ENCODE measurements around the gene AHDC1.
A peak's percentile ranks its signal among the peaks of the same experiment; 100 is the strongest.
"Not testable (repeated sequence)": the region's sequence is repeated elsewhere in the genome, so short reads cannot be mapped to it uniquely, and the experiment has no call there.

The AHDC1 gene, protein sequence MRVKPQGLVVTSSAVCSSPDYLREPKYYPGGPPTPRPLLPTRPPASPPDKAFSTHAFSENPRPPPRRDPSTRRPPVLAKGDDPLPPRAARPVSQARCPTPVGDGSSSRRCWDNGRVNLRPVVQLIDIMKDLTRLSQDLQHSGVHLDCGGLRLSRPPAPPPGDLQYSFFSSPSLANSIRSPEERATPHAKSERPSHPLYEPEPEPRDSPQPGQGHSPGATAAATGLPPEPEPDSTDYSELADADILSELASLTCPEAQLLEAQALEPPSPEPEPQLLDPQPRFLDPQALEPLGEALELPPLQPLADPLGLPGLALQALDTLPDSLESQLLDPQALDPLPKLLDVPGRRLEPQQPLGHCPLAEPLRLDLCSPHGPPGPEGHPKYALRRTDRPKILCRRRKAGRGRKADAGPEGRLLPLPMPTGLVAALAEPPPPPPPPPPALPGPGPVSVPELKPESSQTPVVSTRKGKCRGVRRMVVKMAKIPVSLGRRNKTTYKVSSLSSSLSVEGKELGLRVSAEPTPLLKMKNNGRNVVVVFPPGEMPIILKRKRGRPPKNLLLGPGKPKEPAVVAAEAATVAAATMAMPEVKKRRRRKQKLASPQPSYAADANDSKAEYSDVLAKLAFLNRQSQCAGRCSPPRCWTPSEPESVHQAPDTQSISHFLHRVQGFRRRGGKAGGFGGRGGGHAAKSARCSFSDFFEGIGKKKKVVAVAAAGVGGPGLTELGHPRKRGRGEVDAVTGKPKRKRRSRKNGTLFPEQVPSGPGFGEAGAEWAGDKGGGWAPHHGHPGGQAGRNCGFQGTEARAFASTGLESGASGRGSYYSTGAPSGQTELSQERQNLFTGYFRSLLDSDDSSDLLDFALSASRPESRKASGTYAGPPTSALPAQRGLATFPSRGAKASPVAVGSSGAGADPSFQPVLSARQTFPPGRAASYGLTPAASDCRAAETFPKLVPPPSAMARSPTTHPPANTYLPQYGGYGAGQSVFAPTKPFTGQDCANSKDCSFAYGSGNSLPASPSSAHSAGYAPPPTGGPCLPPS (N-terminal part only)

DNA sequence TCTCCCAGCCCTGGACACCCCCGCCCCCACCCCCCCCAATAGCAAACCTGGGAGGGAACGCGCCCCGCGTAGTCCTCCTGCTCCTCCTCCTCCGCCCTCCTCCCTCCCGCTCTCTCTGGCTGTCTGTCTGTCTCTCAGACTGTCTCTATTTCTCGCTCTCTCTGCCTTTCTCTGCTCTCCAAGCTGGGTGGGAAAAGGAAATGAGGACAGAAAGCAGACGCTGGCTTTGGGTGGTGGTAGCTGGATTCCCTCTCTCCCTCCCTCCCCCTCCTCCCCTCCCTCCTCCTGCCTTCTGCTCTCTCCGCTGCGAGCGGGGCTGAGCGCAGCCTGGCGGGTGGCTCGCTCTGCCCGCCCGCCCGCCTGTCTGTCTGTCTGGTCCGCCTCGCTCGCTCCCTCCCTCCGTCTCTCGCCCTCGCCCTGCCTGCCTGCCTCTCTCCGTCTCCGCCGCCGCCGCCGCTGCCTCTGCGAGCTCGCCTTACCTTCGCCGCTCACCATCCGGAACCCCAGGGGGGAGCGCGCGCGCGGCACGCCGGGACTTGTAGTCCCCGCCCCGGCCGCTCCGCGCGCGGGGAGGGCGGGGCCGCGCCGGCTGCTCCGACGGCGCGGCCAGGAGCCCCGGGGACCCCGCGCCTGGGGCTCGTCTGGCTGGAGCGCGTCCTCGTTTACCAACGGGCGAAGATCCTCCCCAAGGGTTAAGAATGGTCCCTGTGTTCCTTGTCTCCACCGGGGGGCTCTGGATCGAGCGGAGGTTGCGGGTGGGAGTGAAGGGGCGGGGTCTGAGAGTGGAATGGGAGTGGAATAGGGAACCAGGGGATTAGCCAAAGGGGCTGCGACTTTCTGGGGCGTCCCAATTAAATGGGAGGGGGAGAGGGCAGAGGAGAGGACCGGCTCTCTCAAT lies at the start of gene AHDC1:
AHDC1 (minus strand) TSS at position 464 of the 898 bp plus-strand sequence. CDS start 52,029 bp downstream, outside the sequence.
- peak; percentile 94 for DNase-seq (ENCODE audit: low spot score)

DNA sequence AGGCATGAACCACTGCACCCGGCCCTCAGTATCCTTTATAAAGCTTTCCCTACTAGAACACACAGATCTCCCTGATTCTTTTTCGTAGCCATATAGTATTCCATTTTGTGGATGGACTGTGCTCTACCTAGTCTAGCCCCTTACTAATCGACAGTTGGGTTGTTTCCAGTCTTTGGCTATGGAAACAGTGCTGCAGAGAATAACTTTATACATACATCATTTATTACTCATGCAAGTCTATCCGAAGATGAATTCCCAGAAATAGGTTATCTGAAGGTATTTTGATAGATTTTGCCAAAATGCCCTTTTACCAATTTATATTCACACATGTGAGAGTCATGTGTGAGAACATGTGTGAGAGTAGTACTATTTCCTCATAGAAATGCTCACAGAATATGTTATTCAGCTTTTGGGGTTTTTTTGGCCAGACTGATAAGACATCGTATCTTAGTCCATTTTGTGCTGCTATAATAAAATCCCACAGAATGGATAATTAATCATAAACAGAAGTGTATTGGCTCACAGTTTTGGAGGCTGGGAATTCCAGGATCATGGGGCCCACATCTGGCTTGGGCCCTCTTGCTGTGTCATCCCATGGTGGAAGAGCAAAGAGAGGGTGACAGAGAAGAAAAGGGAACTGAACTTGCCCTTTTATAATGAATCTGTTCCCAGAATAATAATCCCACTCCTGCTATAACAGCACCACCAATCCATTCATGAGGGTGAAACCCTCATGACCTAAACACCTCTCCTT lies 48.3 kb upstream of the AHDC1 start:
- no peak for DNase-seq (ENCODE audit: low spot score)

DNA sequence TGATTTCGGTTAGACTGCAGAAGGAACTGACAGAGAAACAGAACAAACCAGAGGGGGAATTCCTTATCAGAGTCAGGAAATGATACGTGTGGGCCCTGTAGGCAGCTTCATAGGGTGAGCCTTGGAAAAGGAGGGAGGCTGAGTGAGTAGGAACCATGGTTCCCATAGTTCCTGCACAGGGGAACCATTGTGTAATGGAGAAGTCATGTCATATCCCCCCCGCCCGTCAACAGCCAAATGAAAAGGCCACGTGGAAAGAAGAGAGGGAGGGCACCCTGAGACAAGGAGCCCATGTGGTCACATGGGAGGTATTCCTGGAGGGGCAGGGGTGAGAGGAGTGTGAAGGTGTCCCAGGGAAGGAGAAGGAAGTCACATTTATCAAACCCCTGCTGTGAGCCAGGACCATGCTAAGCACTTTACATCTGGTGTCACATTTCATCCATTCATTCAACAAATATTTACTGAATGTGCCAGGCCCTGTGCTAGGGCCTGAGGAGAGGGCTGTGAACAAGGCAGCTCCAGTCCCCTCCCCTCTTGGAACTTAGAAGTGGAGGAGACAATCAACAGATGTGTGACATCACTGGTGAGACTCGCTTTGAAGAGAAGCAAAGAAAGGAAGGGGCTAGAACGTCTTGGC lies 46.7 kb upstream of the AHDC1 start:
- DNase-seq (ENCODE audit: low spot score), result no peak

DNA sequence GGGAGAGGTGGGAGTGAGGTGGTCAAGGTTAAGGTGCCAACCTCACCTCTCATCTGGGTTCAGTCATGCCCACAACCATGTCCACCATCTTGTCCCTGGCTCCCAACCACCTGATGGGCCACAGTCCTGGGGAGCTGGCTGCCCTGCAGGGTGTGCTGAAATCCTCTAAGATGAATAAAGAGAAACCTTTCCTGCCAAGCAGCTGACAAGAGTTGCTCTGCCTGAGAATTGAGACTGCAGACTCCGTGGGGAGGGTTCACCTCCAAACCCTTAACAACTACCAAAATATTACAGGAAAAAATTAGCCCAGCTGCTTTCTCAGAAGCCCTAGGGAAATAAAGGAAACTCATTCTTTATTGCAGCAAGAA lies 46.2 kb upstream of the AHDC1 start:
- DNase-seq (ENCODE audit: low spot score), result no peak

DNA sequence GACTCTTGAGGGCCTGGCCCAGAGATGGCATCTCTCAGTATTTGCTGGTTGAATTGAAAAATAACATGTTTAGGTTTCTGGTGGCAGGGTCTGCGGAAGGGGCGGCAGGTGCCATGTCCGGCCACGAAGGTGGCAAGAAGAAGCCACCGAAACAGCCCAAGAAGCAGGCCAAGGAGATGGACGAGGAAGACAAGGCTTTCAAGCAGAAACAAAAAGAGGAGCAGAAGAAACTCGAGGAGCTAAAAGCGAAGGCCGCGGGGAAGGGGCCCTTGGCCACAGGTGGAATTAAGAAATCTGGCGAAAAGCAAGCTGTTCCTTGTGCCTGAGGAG lies 45.3 kb upstream of the AHDC1 start:
- no peak for DNase-seq (ENCODE audit: low spot score)

DNA sequence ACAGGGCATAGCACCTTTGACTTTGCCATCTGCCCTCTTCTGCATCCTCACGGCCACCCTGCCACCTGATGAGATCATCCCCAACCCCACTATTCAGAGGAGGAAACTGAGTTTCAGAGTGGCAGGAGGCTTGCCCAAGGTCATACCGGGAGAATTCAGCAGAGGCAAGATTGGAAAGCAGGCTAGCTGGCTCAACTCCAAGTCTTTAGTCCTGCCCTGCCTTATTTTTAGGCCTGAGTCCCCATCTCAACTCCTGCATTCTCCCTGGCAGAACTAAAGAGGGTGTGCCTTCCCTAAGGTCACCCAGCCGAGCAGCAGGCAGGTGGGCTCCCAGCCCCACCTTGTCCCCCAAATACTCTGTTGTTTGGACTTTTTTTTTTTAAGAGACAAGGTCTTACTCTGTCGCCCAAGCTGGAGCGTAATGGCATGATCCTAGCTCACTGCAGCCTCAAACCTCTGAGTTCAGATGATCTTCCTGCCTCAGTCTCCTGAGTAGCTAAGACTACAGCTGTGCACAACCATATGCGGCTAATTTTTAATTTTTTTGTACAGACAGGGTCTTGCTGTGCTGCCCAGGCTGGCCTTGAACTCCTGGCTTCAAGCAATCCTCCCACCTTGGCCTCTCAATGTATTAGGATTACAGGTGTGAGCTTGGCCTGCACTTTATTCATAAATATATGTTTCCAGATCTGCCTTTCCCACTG lies 44.8 kb upstream of the AHDC1 start:
- no peak for DNase-seq (ENCODE audit: low spot score)

DNA sequence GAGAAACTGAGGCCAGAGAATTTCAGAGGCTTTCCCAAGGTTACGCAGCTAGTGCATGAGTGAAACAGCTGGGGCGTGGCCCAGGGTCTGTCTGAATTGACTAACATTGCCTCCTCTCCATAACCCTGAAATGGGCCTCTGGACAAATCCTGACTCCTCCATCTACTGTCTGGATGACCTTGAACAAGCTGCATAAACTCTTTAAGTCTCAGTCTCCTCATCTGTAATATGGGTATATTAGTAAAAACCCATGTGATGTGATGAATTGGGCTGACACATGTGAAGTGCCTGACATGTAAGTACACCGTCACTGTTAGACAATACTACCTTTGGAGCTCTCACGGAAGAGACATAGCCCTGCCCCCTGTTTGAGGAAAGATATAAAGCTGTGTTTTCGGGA lies 43.4 kb upstream of the AHDC1 start:
- DNase-seq (ENCODE audit: low spot score), result no peak

DNA sequence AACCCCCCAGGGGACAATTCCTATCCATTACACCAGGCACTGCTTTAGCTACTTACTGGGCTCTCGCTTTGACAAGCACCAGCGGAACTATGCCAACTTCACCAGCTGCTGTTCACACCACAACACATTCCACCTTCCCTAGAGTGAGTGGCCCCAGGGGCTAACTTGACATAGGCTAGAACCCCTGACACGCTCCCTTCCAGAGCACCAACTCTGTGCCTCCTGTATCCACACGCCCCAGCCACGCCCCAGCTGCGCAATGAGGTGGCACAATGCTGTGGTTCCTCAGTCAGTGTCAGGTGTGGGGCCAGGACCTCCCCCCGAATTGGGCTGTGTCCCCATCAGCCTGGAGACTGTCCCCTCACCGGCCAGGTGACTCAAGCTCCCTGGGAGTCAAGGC lies 42.7 kb upstream of the AHDC1 start:
- no peak for DNase-seq (ENCODE audit: low spot score)

DNA sequence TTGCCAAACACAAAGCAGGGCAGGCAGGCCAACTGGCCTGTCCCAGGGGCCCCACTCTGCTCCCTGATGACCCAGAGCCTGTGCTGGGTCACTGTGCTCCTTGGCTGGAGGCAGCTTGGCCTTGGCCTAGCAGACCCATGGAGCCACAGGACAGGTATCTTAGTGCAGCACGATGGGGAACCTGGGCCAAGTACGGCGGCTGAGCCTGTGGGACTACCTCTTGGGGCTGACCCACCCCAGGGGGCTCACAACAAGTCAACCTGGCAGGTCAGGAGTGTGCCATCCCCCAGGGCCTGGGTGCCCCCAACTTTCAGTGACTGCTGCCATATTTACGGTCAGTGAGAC lies 41.1 kb upstream of the AHDC1 start:
- DNase-seq (ENCODE audit: low spot score), result no peak

DNA sequence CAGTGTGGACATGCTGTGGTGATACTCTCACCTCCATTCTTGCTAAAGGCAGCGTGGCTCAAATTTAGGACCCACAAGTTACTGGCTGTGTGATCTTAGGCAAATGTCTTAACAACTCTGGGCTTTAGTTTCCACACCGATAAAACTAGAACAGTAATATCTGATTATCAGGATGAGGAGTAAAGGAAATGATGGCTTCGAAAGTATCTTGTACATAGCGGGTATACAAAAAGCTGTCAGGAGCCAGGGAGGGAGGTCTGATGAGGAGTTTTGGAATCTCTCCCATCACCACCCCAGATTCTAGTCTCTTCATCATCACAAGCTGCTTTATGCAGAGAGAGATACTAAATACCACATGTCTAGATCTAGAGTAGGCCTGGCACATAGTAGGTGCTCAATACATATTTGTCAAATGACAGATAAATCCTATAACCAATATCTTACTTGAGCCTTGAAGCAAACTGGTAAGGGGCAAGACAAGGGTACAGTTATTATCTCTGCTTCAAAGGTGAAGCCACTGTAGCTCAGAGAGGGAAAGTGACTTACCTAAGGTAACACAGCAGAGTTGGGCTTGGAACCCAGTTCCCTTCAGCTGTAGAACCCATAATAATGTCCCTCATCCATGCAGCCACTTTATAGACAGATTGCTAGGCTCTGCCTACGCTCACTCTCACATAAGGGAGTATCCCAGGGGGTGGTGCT lies 40.6 kb upstream of the AHDC1 start:
- DNase-seq (ENCODE audit: low spot score), result no peak

DNA sequence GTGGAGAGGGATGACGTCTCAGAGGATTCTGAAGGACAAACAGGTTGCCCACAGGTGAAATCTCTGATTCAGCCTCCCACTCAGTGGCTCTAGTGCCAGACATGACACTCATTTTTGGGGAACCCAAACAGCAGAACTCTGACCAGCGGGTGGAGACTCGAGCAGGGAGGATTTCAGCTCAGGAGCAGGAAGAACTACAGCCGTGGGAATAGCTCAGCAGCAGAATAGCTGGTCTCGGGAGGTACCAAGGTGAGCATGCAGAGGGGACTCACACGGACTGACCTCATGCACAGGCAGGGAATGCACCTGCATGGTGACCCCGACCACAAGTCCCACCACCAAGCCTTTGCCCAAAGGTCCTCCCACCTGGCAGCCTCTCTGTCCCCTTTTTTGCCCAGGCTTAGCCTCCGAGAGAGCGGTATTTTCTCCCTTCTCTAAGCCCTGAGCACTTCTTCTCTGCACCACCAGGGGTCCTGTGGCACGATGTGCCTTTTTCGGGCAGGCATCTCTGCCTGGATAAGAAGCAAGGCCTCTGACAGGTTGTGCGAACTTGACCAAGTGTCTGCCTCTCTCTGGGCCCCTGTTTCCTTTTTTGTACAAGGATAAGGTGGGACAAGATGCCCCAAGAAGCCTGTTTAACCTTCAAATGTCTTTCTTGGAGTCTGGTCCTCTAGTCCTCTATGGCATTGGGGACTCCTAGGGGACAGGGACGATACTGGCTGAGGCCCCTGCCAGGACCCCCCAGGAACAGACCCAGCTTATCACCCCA lies 39.8 kb upstream of the AHDC1 start:
- DNase-seq (ENCODE audit: low spot score), result peak; percentile 69

DNA sequence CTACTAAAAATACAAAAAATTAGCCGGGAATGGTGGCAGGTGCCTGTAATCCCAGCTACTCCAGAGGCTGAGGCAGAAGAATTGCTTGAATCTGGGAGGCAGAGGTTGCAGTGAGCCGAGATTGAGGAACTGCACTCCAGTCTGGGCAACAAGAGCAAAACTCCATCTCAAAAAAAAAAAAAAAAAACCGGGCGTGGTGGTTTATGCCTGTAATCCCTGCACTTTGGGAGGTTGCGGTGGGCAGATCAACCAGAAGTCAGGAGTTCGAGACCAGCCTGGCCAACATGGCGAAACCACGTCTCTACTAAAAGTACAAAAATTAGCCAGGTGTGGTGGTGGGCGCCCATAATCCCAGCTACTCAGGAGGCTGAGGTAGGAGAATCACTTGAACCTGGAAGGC lies 36.6 kb upstream of the AHDC1 start:
- DNase-seq (ENCODE audit: low spot score), result not testable (repeated sequence)

DNA sequence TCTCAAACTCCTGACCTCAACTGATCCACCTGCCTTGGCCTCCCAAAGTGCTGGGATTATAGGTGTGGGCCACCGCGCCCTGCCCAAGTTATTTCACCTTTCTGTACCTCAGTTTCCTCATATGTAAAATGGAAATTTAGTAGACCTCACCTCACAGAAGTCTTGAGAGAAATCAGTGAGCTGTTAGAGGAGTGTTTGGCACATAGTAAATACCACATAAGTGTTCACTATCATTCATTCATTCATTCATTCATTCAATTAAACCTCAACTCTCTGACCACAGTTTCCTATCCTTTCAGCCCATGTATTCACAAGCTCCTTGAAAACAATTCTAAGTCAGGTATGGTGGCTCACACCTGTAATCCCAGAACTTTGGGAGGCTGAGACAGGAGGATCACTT lies 34.9 kb upstream of the AHDC1 start:
- DNase-seq (ENCODE audit: low spot score), result no peak

DNA sequence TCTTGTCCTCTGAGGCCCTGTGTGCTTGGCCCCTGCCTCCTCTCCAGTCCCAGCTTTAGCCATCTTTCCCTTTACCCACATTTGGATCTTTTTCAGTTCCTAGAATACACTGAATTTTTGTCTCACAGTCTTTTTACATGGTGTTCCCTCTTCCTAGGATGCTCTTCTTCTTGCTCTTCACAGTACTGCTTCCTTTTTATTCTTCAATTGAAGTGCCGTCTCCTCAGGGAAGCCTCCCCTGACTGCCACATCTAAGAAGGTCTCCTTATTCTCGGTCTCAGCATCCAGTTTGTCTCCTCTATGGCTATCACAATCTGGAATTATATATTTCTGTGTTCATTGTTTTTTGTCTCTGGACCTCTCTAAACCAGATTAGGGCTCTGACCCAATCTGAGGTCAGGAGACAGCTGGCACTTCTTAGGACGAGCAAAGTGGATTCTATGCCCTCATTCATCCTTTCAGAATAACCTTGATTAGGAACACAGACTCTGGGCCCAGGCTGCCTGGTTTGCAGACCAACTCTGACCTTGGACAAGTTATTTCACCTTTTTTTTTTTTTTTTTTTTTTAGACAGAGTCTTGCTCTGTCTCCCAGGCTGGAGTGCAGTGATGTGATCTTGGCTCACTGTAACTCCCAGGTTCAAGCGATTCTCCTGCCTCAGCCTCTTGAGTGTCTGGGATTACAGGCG lies 34.2 kb upstream of the AHDC1 start:
- no peak for DNase-seq (ENCODE audit: low spot score)

DNA sequence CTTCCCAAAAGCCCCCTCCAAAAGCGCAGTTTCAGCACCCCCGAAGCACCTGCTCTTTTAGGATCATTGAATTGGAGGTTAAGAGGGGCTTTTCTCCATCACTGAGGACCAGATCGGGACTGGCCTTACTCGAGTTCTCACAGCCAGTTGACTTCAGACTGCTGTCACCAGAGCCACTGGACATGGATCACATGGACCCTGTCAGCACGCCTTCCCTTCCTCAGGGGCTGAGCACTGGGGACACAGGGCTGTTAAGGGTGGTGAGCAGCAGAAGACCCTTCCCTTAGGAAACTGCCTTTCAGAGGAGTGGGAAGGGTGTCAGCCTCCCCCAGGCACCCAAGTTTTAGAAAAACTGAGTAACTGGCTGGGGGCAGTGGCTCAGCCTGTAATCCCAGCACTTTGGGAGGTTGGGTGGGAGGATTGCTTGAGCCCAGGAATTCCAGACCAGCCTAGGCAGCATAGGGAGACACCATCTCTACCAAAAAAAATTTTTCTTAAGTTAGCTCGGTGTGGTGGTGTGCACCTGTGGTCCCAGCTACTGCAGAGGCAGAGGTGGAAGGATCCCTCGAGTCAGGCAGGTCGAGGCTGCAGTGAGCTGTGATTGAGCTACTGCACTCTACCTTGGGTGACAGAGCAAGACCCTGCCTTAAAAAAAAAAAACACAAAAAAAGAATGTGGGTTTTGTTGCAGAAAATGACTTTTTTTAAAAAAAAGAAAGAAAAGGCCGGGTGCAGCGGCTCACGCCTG lies 31.6 kb upstream of the AHDC1 start:
- DNase-seq (ENCODE audit: low spot score), result no peak

DNA sequence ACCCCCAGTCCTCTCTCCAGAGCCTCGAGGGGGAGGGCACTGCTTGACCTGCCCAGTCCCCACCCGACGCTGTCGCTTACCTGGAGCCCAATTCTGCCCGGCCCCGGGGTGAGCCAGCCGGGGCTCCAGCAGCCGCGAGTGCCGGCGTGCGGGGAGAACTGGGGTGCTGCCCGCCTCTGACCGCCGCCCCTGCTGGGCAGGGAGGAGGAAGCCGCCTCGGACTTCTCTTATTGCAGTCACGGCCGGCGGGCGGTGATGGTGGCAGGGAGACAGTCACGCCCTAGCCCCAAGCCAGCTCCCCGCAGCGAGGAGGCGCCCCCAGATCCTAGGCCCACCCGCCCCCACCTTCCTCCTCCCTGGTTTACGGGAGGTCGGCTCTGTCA lies 31.0 kb upstream of the AHDC1 start, which contains the start of gene FGR:
FGR (minus strand) TSS at position 201 of the 383 bp plus-strand sequence. CDS start 11,269 bp downstream, outside the sequence.
- DNase-seq (ENCODE audit: low spot score), result no peak
